ENCODE data around the gene NECTIN4.

The NECTIN4 gene

DNA sequence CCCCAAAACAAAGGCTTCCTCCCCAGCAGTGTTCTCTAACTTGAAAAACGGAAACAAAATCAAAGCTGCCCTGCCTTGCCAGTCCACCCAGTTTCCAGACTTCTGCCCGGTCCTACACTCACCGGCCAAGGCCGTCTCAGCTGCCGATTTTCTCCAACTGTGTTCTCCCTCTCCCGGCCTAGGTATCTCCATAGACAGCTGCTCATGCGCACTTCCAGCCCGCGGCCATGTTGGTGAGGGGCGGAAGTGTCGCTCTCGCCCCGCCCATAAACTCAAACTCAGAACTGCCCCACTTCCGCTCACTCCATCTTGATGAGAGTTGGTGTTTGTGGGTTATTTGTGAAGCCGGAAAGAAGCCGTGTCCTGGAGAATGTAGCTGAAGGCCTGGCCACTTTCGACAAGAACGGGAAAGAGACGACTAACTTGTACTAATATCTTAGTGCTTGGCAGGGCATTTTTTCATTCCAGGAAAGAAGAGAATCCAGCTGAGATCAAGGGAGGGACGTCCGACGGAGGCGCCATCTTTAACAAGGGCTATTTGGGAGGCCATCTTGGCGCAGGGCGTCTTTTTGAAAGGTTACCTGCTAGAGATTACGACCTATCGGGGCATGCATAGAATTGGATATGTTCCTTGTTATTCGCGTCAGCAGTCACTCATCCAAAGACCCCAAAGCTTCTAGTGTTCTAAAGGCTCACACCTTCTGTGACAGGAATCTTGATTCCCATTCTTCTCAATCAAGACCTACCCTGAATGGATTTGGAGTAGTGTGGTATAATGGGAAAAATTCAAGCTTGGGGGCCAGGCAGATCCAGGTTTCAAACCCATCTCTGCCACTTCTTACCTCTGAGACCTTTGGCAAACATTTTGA, 43.4 kb downstream of the NECTIN4 start, which contains the start of gene USF1:
USF1 (minus strand) TSS at position 242 of the 869 bp plus-strand sequence. CDS start 2,702 bp downstream, outside the sequence.
- Histone ChIP-seq H3K27ac (ENCODE audit: low read length) (peak within 1 kb of the TSS; percentile 91), H3K36me3 (replicated peaks; ENCODE audit: low read depth, low read length) (peaks cover 54% of the 10 kb centered on the region), H3K9me3 (ENCODE audit: insufficient read depth, low read length) (no peaks in the 10 kb centered on the region), H3K27me3 (ENCODE audit: low read depth, low read length) (no peaks in the 10 kb centered on the region), H3K4me2 (ENCODE audit: low read length) (peak within 1 kb of the TSS; percentile 84), H3K4me3 (ENCODE audit: low read length) (peak within 1 kb of the TSS; percentile 81), H4K20me1 (ENCODE audit: insufficient read depth, low read length) (peaks cover 12% of the 10 kb centered on the region; the same call in 1 of the 2 replicates), H3K4me1 (ENCODE audit: low read length) (peaks cover 28% of the 10 kb centered on the region), H3K9ac (ENCODE audit: low read length) (peak within 1 kb of the TSS; percentile 98), H3K79me2 (ENCODE audit: low read length) (peaks cover 26% of the 10 kb centered on the region), H2AFZ (ENCODE audit: low read depth, low read length) (no peak within 1 kb of the TSS)
- TF ChIP-seq, protein P1, sequence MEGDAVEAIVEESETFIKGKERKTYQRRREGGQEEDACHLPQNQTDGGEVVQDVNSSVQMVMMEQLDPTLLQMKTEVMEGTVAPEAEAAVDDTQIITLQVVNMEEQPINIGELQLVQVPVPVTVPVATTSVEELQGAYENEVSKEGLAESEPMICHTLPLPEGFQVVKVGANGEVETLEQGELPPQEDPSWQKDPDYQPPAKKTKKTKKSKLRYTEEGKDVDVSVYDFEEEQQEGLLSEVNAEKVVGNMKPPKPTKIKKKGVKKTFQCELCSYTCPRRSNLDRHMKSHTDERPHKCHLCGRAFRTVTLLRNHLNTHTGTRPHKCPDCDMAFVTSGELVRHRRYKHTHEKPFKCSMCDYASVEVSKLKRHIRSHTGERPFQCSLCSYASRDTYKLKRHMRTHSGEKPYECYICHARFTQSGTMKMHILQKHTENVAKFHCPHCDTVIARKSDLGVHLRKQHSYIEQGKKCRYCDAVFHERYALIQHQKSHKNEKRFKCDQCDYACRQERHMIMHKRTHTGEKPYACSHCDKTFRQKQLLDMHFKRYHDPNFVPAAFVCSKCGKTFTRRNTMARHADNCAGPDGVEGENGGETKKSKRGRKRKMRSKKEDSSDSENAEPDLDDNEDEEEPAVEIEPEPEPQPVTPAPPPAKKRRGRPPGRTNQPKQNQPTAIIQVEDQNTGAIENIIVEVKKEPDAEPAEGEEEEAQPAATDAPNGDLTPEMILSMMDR (IDR thresholded peaks at IDR 0.05; ENCODE audit: low read depth, low read length) = no peak
- TF ChIP-seq EZH2phosphoT487 (IDR thresholded peaks at IDR 0.05; ENCODE audit: low read depth) = no peak

DNA sequence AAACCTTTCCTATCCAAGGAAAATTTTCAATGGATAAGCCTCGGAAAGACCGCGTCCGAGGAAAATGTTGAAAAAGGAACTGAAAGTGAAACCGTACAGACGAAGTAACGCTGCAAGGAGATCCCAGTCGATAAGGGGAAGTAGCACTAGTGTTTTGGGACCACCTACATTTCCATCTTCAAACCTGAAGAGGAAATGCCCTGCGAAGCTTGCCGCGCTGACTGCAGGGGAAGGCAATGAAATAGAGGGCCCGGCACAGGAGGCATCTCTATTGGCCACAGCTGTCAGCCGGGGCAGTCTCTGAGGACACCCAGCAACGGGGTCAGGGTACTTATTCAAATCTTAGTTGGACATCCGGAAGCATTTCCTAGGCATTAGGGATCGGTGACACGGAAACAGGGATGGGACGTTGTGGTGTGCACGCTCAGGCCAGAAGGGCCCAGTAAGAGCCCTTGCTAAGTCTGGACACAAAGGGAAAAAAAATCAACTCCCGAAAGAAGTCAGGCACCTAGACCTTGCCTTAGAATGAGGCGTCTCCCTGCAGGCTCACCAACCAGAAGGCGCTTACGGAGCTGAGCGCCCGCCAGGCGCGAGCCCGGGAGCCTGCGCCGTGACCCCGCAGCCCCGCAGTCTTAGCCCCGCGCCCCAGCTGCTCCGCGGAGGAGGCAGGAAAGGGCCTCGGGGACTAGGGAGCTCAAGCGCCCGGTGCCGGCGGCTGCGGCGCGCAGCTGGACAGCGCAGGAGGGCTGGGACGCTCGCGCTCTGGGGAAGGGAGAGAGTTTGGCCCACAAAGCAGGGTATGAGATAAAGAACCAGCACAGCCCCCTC, 44.2 kb downstream of the NECTIN4 start:
- Histone ChIP-seq H3K79me2 (ENCODE audit: low read length) (peaks cover 26% of the 10 kb centered on the region), H3K36me3 (replicated peaks; ENCODE audit: low read depth, low read length) (peaks cover 57% of the 10 kb centered on the region), H3K4me2 (ENCODE audit: low read length) (peak overlapping the region; percentile 84), H4K20me1 (ENCODE audit: insufficient read depth, low read length) (peaks cover 12% of the 10 kb centered on the region; the same call in 1 of the 2 replicates), H3K27me3 (ENCODE audit: low read depth, low read length) (no peaks in the 10 kb centered on the region), H3K4me1 (ENCODE audit: low read length) (peaks cover 28% of the 10 kb centered on the region), H3K27ac (ENCODE audit: low read length) (peak overlapping the region; percentile 91), H2AFZ (ENCODE audit: low read depth, low read length) (no peak overlapping the region), H3K9me3 (ENCODE audit: insufficient read depth, low read length) (no peaks in the 10 kb centered on the region), H3K4me3 (ENCODE audit: low read length) (peak overlapping the region; percentile 81), H3K9ac (ENCODE audit: low read length) (peak overlapping the region; percentile 98)
- TF ChIP-seq, protein P1 (IDR thresholded peaks at IDR 0.05; ENCODE audit: low read depth, low read length) = no peak
- no peak for TF ChIP-seq EZH2phosphoT487 (IDR thresholded peaks at IDR 0.05; ENCODE audit: low read depth)

DNA sequence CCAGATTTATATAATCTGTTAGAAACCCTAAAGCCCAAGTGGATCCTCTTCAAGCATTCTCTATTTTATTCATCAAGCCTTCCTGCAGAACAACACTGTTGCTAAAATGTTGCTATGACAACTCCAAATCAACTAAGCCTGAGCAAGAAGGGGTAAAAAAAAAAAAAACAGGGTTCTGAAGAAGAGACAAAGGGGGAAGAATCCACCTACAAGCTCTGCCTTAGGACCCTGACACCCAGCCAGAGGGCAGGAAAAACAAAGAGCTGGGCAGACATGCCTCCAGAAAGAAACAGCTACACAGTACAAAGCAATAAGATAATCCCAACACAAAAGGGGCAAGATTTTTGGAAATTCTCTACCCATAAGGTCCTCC, 44.8 kb downstream of the NECTIN4 start:
- Histone ChIP-seq H2AFZ (ENCODE audit: low read depth, low read length) (no peak overlapping the region), H3K4me1 (ENCODE audit: low read length) (peaks cover 28% of the 10 kb centered on the region), H3K36me3 (replicated peaks; ENCODE audit: low read depth, low read length) (peaks cover 57% of the 10 kb centered on the region), H3K79me2 (ENCODE audit: low read length) (peaks cover 26% of the 10 kb centered on the region), H3K4me3 (ENCODE audit: low read length) (peak overlapping the region; percentile 81), H3K27ac (ENCODE audit: low read length) (peak overlapping the region; percentile 91), H3K9me3 (ENCODE audit: insufficient read depth, low read length) (no peaks in the 10 kb centered on the region), H4K20me1 (ENCODE audit: insufficient read depth, low read length) (peaks cover 12% of the 10 kb centered on the region; the same call in 1 of the 2 replicates), H3K27me3 (ENCODE audit: low read depth, low read length) (no peaks in the 10 kb centered on the region), H3K4me2 (ENCODE audit: low read length) (peak overlapping the region; percentile 84), H3K9ac (ENCODE audit: low read length) (peak overlapping the region; percentile 98)
- TF ChIP-seq EZH2phosphoT487 (IDR thresholded peaks at IDR 0.05; ENCODE audit: low read depth) = no peak

DNA sequence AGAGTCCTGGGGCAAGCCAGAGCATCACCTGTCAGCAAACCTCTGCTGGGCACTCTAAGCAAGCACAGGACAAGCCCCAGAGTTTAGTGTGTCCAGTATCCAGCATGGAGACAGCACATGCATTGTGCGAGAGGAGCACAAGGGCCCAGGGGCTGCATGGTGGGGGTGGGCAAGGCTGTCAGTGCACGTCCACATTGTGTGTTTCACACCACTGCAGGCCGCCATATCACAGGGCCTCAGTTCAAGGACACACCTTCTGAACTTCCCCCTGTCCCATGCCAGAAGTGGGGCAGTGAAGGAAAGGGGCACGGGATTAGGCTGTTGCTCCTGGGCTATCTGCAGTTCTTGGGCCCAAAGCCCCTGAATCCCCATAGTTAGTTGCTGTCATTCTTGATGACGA, 49.8 kb downstream of the NECTIN4 start:
- Histone ChIP-seq H3K27ac (ENCODE audit: low read length) (no peak overlapping the region), H4K20me1 (ENCODE audit: insufficient read depth, low read length) (peaks cover 11% of the 10 kb centered on the region; the same call in 1 of the 2 replicates), H2AFZ (ENCODE audit: low read depth, low read length) (no peak overlapping the region), H3K9ac (ENCODE audit: low read length) (no peak overlapping the region), H3K4me3 (ENCODE audit: low read length) (no peak overlapping the region), H3K4me1 (ENCODE audit: low read length) (peaks cover 6% of the 10 kb centered on the region), H3K27me3 (ENCODE audit: low read depth, low read length) (no peaks in the 10 kb centered on the region), H3K36me3 (replicated peaks; ENCODE audit: low read depth, low read length) (peaks cover 41% of the 10 kb centered on the region), H3K9me3 (ENCODE audit: insufficient read depth, low read length) (no peaks in the 10 kb centered on the region), H3K79me2 (ENCODE audit: low read length) (peaks cover 15% of the 10 kb centered on the region), H3K4me2 (ENCODE audit: low read length) (no peak overlapping the region)
- TF ChIP-seq, protein P1 (IDR thresholded peaks at IDR 0.05; ENCODE audit: low read depth, low read length) = no peak
- no peak for TF ChIP-seq EZH2phosphoT487 (IDR thresholded peaks at IDR 0.05; ENCODE audit: low read depth)

Measured in OCI-LY3 (cell line).